GM19438 (cell line): ENCODE results near the gene DENND2A.
"Not testable (repeated sequence)": the region's sequence is repeated elsewhere in the genome, so short reads cannot be mapped to it uniquely, and the experiment has no call there.

Experiments
- ATAC-seq: cut with Tn5 transposase; IDR thresholded peaks from one replicate; pipeline ENCODE4 v1.9.1; 2021; ENCODE audit warnings: low read depth; ENCODE audit not compliant: unreplicated experiment

The DENND2A gene

GRCh38 chr7:140553236-140553635 lies 87.4 kb downstream of the DENND2A start:
- ATAC-seq: not testable (repeated sequence)

- no peak for ATAC-seq
Observed at GRCh38 chr7:140552240-140552679, 88.4 kb downstream of the DENND2A start.

GRCh38 chr7:140551355-140552239 lies 89.0 kb downstream of the DENND2A start:
- no peak for ATAC-seq

GRCh38 chr7:140546947-140547346 lies 93.7 kb downstream of the DENND2A start:
- no peak for ATAC-seq

GRCh38 chr7:140544388-140544826 lies 96.2 kb downstream of the DENND2A start:
- ATAC-seq: no peak

- ATAC-seq: no peak
Observed at GRCh38 chr7:140542228-140542603, 98.4 kb downstream of the DENND2A start.

GRCh38 chr7:140541513-140542227 lies 98.9 kb downstream of the DENND2A start:
- no peak for ATAC-seq

GRCh38 chr7:140541176-140541512 lies 99.5 kb downstream of the DENND2A start:
- no peak for ATAC-seq

GRCh38 chr7:140540136-140540777 lies 100.4 kb downstream of the DENND2A start:
- ATAC-seq: no peak

GRCh38 chr7:140539461-140539860 lies 101.2 kb downstream of the DENND2A start:
- no peak for ATAC-seq

- ATAC-seq: no peak
Observed at GRCh38 chr7:140537750-140538482, 102.7 kb downstream of the DENND2A start.

- no peak for ATAC-seq
Observed at GRCh38 chr7:140534743-140535142, 105.9 kb downstream of the DENND2A start.

GRCh38 chr7:140533394-140533872 lies 107.2 kb downstream of the DENND2A start:
- no peak for ATAC-seq

GRCh38 chr7:140529428-140529827 lies 111.2 kb downstream of the DENND2A start:
- ATAC-seq: not testable (repeated sequence)

GRCh38 chr7:140526787-140527664 lies 113.6 kb downstream of the DENND2A start:
- ATAC-seq: no peak

GRCh38 chr7:140526214-140526613 lies 114.4 kb downstream of the DENND2A start:
- ATAC-seq: peak; percentile 49

GRCh38 chr7:140525743-140526142 lies 114.9 kb downstream of the DENND2A start:
- peak; percentile 65 for ATAC-seq

- ATAC-seq: no peak
Observed at GRCh38 chr7:140521421-140521820, 119.2 kb downstream of the DENND2A start.

GRCh38 chr7:140519007-140519399 lies 121.6 kb downstream of the DENND2A start:
- no peak for ATAC-seq
